Prostate gland (tissue), 2 donors: ENCODE data around the gene MAP4.

Experiments used
- POLR2A ChIP-seq: fragments of 450-650 bp; IDR thresholded peaks from one replicate; pipeline ENCODE4 v1.6.1; 2016; ENCODE audit warnings: antibody characterized with exemption, mild to moderate bottlenecking
- POLR2AphosphoS5 ChIP-seq: sonication (generic); formaldehyde crosslinking; IDR thresholded peaks from one replicate; pipeline ENCODE4 v1.6.1; 2017; ENCODE audit warnings: antibody characterized with exemption
- TF ChIP-seq, protein P1 (sequence below), 4 experiments: fragments of 200-600 bp in 2 of 4; fragments of 450-650 bp in 2 of 4; sonication (generic) in 2 of 4; IDR thresholded peaks; 1 replicate in 3 of 4; 2 replicates in 1 of 4; pipeline ENCODE4 v1.5.1; 2016 to 2019; ENCODE audit warnings: antibody characterized with exemption in 4 of 4, mild to moderate bottlenecking in 2 of 4, moderate library complexity in 2 of 4

DNA sequence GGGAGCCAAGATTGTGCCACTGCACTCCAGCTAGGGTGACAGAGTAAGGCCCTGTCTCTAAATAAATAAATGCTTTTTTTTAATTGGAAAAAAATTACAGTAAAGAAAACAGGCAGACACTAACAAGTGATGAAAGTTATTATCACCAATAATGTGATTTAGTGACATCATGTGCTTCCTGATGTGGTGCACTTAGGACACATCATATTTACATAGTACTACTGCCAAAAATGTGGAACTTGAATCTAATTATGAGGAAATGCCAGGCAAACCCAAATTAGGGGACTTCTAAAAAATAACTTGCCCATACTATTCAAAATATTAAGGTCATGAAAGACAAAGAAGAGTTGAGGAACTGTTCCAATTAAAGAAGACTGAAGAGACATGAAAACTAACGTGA is 30.8 kb downstream of the MAP4 start:
- TF ChIP-seq, protein P1, sequence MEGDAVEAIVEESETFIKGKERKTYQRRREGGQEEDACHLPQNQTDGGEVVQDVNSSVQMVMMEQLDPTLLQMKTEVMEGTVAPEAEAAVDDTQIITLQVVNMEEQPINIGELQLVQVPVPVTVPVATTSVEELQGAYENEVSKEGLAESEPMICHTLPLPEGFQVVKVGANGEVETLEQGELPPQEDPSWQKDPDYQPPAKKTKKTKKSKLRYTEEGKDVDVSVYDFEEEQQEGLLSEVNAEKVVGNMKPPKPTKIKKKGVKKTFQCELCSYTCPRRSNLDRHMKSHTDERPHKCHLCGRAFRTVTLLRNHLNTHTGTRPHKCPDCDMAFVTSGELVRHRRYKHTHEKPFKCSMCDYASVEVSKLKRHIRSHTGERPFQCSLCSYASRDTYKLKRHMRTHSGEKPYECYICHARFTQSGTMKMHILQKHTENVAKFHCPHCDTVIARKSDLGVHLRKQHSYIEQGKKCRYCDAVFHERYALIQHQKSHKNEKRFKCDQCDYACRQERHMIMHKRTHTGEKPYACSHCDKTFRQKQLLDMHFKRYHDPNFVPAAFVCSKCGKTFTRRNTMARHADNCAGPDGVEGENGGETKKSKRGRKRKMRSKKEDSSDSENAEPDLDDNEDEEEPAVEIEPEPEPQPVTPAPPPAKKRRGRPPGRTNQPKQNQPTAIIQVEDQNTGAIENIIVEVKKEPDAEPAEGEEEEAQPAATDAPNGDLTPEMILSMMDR (IDR thresholded peaks at IDR 0.05) = no peak
- TF ChIP-seq POLR2A (no peak), POLR2AphosphoS5 (peak; percentile 66)
